ENCODE results near the gene BNIP2.

The BNIP2 gene, protein sequence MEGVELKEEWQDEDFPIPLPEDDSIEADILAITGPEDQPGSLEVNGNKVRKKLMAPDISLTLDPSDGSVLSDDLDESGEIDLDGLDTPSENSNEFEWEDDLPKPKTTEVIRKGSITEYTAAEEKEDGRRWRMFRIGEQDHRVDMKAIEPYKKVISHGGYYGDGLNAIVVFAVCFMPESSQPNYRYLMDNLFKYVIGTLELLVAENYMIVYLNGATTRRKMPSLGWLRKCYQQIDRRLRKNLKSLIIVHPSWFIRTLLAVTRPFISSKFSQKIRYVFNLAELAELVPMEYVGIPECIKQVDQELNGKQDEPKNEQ

GRCh38 chr15:59688782-59689625 lies at the start of gene BNIP2:
TSS of gene BNIP2 (minus strand) at chr15:59689320. CDS start at chr15:59682457, 6,863 bp downstream.
- FAIRE-seq (no peak), DNase-seq (ENCODE audit: insufficient read length, low spot score) (peak; percentile 60)
- TF ChIP-seq, protein P1, sequence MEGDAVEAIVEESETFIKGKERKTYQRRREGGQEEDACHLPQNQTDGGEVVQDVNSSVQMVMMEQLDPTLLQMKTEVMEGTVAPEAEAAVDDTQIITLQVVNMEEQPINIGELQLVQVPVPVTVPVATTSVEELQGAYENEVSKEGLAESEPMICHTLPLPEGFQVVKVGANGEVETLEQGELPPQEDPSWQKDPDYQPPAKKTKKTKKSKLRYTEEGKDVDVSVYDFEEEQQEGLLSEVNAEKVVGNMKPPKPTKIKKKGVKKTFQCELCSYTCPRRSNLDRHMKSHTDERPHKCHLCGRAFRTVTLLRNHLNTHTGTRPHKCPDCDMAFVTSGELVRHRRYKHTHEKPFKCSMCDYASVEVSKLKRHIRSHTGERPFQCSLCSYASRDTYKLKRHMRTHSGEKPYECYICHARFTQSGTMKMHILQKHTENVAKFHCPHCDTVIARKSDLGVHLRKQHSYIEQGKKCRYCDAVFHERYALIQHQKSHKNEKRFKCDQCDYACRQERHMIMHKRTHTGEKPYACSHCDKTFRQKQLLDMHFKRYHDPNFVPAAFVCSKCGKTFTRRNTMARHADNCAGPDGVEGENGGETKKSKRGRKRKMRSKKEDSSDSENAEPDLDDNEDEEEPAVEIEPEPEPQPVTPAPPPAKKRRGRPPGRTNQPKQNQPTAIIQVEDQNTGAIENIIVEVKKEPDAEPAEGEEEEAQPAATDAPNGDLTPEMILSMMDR (IDR thresholded peaks at IDR 0.05; ENCODE audit: insufficient read depth, missing control alignments): no peak

GRCh38 chr15:59738676-59739075 lies 49.6 kb upstream of the BNIP2 start:
- no peak for DNase-seq (ENCODE audit: insufficient read length, low spot score)
- no peak for FAIRE-seq
- TF ChIP-seq, protein P1 (IDR thresholded peaks at IDR 0.05; ENCODE audit: insufficient read depth, missing control alignments): no peak

DNA sequence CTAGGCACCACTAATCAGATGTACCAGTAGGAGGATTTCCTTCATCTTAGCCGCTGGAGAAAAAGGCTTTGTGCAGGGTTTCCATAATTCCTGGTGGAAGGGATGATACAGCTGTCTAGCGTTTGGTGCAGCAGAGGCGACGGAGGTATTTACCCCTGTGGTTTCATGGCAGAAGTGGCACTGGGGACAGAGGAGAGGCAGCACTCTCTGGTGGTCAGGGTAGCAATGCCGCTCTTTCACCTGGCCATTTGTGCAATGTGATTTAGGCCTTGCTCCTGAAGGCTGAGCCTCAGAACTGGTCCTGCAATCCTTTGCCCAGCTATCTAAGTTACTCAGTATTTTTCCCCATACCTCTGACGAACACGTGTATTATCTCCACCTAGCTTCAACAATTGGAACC lies 47.1 kb upstream of the BNIP2 start:
- no peak for DNase-seq (ENCODE audit: insufficient read length, low spot score)
- no peak for FAIRE-seq
- TF ChIP-seq, protein P1 (IDR thresholded peaks at IDR 0.05; ENCODE audit: insufficient read depth, missing control alignments): no peak

- TF ChIP-seq, protein P1 (IDR thresholded peaks at IDR 0.05; ENCODE audit: insufficient read depth, missing control alignments): no peak
- no peak for DNase-seq (ENCODE audit: insufficient read length, low spot score)
- FAIRE-seq: no peak
Observed at GRCh38 chr15:59725151-59725486, 36.0 kb upstream of the BNIP2 start.

- no peak for FAIRE-seq
- no peak for DNase-seq (ENCODE audit: insufficient read length, low spot score)
- TF ChIP-seq, protein P1 (IDR thresholded peaks at IDR 0.05; ENCODE audit: insufficient read depth, missing control alignments): no peak
Observed at GRCh38 chr15:59723687-59724346, 34.7 kb upstream of the BNIP2 start.

DNA sequence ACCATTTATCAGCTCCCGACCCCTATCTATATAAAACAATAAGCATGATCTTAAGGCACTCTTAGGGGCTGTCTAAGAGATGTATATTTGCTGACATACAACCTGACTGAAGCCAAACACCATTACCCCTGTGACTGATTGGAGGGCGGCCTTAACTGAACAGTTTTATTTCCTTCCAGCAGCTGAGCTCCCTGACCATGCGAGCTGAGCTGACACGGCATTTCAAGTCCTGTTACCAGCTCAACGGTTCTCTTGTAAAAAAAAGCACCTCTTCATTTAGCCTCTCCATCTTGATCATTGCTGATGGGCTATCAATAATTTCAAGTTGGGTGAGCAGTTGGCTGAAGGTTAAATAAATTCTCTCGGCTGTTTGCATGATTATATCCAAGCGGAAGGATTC lies 33.4 kb upstream of the BNIP2 start:
- FAIRE-seq (no peak), DNase-seq (ENCODE audit: insufficient read length, low spot score) (no peak)
- TF ChIP-seq, protein P1 (IDR thresholded peaks at IDR 0.05; ENCODE audit: insufficient read depth, missing control alignments): no peak
